Suppressor macrophage (primary cell): ENCODE measurements around the gene KPNA3.

Experiments used
- DNase-seq, 4 experiments: peaks; one replicate each; pipeline ENCODE4 v3.0.0-alpha.2; 2020 to 2022

Gene KPNA3

GRCh38 chr13:49678191-49678914 lies 114.1 kb downstream of the KPNA3 start:
- DNase-seq: no peak

GRCh38 chr13:49676581-49677298 lies 115.7 kb downstream of the KPNA3 start:
- no peak for DNase-seq

GRCh38 chr13:49670828-49671227 lies 121.7 kb downstream of the KPNA3 start:
- no peak for DNase-seq

- DNase-seq: peak; percentile 43 to 71 (median 54)
Measured at GRCh38 chr13:49669735-49670309, 122.7 kb downstream of the KPNA3 start.

DNA sequence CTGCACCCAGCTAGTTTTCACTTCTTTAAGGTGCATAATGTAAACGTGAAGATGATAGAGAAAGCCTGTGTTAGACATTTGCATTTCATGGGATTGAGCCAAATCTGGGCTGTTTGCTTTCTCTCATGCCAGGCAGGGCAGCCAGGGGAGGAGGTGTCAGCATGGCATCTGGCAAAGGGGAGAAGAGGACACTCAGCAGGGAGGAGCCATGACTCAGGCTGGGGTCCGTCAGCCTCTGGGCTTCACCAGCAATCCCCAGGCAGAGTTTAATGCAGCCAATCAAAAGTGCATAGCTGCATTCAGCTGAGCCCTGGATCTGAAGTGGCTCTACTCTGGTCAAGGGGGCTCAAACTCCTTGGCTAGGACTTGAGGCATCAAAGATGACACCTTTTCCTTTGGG lies 124.7 kb downstream of the KPNA3 start:
- no peak for DNase-seq

DNA sequence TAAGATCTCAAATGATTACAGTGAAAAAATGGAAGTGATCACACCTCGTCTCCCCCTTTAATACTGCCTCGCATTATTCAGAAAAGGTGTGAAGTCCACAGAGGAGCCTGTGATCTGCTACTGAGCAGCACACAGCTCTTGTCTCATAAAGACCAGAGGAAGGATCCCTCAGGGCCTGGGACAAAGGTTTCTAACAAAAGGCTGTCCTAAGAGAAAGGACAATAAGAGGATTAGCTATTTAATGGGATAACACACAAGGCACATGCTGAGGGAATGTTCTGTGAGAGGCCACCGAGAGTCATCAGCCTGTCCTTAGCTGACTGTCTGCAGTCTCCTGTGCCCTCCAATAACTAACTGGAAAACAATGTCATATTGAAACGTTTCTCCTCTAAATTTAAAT lies 127.9 kb downstream of the KPNA3 start:
- no peak for DNase-seq

- DNase-seq: no peak
Measured at GRCh38 chr13:49657241-49657641, 135.2 kb downstream of the KPNA3 start.

DNA sequence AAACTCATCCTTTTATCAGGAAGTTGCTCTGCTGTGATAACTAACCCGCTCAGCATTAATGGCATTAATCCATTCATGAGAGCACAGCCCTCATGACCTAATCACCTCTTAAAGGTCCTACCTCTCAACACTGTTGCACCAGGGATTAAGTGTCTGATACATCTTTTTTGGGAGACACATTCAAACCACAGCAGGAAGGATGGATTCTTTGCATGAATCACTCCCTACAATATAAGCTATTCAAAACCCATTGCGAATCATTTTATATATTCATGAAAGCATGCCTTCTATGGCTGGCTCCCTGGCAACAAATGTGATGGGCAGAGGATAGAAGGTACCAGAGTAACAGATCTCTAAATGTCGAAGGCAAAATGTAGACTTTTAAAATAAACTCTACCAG lies 136.6 kb downstream of the KPNA3 start:
- no peak for DNase-seq

GRCh38 chr13:49654011-49654410 lies 138.5 kb downstream of the KPNA3 start:
- DNase-seq: no peak

DNA sequence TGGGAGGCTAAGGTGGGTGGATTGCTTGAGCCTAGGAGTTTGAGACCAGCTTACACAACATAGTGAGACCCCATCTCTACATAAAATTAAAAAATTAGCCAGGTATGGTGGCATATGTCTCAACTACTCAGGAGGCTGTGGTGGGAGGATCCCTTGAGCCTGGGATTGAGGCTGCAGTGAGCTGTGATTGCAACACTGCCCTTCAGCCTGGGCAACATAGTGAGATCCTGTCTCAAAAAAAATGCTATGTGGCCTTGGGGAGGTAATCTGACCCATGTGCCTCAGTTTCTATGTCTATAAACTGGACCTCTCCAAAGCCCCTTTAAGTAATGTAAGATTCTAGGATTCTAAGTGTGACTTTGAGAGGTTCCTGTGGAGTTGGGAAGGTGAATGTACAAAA lies 139.0 kb downstream of the KPNA3 start:
- no peak for DNase-seq

DNA sequence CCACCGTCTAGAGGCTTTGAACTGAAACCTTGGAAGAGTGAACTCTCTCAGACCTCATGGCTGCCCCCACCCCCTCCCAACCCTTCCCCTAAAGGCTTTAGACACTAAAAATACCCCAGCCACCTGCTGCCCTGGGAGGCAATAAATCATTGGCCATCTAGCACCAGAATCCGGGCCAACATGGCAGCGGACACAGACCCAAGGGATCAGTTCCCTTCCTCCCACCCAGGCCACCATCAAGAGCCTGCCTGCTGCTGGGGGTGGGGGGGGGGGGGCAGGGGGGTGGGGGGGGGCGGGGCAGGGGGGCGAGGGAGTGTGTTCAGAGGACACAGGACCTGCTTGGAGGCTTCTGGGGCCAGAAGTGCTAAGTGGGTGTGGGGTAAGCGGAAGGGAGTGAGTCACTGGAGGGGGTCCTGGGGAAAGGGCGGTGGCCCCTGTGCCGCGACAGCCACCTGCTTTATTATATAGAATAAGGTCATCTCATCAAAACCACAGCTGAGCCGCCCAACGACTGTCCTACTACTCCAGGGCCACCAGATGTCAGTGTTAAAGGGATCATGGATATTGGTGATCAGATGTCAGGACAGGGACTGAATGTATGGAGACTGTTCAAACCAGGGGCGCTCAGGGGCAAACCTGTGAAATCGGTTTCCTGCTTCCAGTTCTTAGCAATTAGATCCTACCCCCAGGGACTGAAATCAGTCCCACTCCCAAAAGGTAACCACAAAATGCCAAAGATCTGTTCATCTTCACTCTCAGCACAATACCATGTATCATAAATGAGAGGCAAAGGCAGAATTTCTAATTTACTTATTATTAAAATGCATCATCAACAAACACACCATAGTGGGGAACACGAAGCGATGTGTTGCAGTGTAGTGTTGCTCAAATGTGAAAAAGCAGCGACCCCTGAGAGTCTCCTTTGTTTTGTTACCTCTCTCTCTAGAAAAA lies 139.9 kb downstream of the KPNA3 start:
- peak; percentile 49 to 72 (median 54) for DNase-seq

GRCh38 chr13:49651570-49652354 lies 140.7 kb downstream of the KPNA3 start:
- no peak for DNase-seq

DNA sequence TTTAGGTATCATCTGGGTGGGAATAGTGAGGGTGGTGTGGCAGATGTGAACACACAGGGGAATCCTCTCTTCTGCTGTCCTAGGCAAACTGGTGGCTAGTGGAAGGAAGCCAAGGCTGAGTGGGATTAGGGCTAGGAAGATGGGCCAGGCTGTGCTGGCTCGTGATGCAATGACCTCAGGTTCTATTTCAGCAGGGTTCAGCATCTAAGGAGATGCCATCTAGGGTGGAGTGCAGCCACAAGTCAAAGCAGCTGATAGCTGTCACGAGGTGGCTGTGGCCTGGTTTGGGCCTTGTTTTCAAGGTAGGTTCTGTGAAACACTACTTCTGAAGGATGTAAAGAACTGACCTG lies 142.5 kb downstream of the KPNA3 start:
- no peak for DNase-seq
